ENCODE results near the gene CCL4. TPM values are rescaled to one million over a fixed set of nuclear protein-coding genes. Genes with fewer than 3 reads are reported as not detected.
"Not testable (repeated sequence)": the region's sequence is repeated elsewhere in the genome, so short reads cannot be mapped to it uniquely, and the experiment has no call there.

The CCL4 gene
- total RNA-seq, 2 donors from 2014 or later, result 0.86 to 2.3 TPM

DNA sequence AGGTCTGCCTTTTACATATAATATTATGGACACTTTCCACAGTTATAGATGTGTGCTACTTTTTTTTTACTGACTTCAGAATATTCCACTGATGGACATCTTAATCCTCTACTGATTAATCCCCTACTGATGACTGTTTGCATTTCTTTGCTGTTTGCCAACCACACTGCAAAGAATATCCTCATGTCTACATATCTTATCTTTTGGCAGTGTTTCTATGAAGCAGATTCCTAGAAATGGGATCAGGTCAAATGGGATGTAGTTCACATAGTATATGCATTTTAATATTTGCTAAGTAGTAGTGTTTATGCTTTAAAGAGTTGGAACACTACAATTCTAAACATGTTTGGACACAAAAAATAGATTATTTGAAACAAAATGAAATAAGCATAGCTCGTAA lies 16.8 kb upstream of the CCL4 start:
- ATAC-seq (no peak), DNase-seq (no peak)
- intact Hi-C loops (cut with DNase I), result no loop called here

- DNase-seq; intact Hi-C loops (cut with DNase I); ATAC-seq: not testable (repeated sequence)
Observed at GRCh38 chr17:36087471-36087870, 16.2 kb upstream of the CCL4 start.

DNA sequence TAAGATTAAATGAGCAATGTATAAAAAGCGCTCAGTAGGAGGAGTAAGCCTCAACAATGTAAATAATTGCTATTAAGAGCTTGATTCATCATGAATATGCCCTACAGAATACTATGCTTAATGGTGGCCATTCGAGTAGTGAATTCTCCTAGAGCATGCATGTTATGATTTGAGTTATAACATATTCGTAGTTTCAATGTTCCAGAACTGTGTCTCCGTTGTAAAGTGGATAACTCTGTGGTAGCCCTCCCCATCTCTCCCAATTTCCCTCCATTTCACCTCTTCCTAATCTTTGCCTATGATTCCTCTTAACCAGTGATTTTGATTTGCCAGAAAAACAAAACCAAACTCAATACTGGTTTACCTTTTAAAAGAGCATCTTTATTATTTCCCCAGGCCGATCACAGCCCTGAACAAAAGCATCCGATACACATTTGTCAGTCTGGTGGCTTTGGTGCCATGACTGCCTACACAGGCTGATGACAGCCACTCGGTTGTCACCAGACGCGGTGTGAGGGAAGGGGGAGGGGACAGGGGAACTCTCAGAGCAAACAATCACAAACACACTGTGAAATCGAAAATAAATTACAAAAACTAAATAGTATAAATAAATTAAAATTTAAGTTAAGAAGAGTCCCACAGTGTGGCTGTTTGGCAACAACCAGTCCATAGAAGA lies 15.6 kb upstream of the CCL4 start:
- DNase-seq; ATAC-seq; intact Hi-C loops (cut with DNase I): not testable (repeated sequence)

- intact Hi-C loops (cut with DNase I), result no loop called here
- peak in 1 of 2 donors; percentile 22 for ATAC-seq
- DNase-seq, result no peak
Observed at GRCh38 chr17:36088670-36089338, 14.8 kb upstream of the CCL4 start.

GRCh38 chr17:36089339-36089865 lies 14.2 kb upstream of the CCL4 start:
- no peak for ATAC-seq
- intact Hi-C loops (cut with DNase I), result no loop called here
- DNase-seq, result no peak

DNA sequence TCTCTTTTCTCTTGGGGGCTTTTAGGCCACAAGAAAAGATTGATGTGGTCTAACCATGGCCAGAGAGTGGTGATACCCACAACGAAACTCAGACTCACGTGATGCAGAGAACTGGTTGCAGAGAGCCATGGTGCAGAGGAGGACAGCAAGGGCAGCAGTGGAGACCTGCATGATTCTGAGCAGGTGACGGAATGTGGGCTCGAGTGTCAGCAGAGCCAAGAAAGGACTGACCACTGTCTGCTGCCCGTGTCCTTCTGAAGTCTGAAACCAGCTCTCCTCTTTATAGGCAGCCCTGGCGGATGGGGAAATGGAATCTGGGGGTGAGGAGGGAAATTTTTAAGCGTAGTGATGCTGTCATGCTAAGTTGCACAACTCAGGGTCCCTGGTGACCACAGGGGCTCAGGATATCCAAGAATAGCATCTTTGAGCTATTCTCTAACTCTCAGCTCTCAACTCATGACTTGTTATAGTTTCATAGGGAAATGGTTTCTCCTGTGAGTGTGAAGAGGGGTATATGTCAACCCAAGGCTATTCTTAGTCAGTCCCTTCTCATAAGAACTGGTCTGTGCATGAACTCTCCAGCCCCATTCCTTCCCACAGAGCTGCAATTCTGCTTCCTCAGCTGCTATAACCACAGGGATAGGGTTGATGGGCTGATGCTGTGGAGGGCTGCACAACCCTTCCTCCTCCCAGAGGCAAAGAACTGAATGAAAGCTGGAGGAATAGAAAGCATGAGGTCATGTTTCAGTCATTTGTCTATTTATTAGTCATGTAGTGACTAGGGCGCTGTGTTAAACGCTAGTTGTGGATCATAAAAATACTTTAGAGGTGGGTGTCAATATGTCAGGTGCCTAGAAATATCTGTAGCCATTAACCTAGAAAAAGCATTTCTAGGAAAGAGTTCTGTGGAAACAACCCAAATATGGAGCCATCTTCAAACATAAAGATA lies 13.5 kb upstream of the CCL4 start, which contains the start of gene CCL3:
TSS of gene CCL3 (minus strand) at position 256 of the 949 bp plus-strand sequence. CDS start at position 171, 85 bp downstream.
- DNase-seq, result no peak
- peak; percentile 62 to 66 for ATAC-seq
- intact Hi-C loops (cut with DNase I), result no loop called here

GRCh38 chr17:36092230-36092629 lies 11.4 kb upstream of the CCL4 start:
- ATAC-seq (no peak), DNase-seq (no peak)
- intact Hi-C loops (cut with DNase I), result no loop called here

GRCh38 chr17:36092715-36093114 lies 10.9 kb upstream of the CCL4 start:
- intact Hi-C loops (cut with DNase I); DNase-seq: not testable (repeated sequence)

DNA sequence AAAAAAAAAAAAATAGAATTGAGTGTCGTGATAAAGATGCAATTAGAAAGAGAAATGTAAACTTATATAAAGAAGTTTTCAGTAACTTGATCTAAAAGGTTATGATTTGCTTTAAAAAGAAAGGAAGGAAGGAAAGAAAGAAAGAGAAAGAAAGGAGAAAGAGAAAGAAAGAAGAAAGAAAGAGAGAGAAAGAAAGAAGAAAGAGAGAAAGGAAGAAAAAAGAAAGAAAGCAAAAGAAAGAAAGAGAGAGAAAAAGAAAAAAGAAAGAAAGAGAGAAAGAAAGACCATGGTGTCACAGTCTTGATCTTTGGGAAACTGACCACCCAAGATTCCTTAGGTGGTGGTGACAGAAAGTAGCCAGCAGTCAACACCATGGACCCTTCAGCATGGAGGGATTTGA lies 9.4 kb upstream of the CCL4 start:
- DNase-seq (no peak), ATAC-seq (no peak)
- intact Hi-C loops (cut with DNase I), result no loop called here

More at GRCh38 chr17:36092715-36093114, 10.9 kb upstream of the CCL4 start:
- not testable (repeated sequence) for ATAC-seq

DNA sequence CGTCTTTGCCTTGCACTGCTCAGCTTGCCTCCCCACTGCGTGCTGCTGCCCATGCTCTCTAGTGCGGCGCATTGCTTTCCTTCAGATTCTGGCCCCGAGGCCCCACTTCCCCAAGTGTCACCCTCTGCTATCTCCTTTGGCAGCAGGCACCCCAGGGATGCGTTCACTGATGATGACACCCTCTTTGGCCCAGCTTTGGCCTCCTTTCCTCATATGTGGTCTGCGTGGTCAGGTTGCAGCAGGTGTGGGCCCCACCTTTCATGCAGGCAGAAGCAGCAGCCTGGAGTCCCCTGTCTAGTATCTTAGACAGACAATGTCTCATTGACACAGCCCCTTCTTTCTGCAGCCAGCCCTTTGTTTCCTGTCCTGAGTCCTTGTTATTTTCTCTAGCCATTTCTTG lies 8.9 kb upstream of the CCL4 start:
- intact Hi-C loops (cut with DNase I), result no loop called here
- DNase-seq (no peak), ATAC-seq (no peak)

- intact Hi-C loops (cut with DNase I), result no loop called here
- ATAC-seq (no peak), DNase-seq (no peak)
Observed at GRCh38 chr17:36095992-36096391, 7.6 kb upstream of the CCL4 start.

DNA sequence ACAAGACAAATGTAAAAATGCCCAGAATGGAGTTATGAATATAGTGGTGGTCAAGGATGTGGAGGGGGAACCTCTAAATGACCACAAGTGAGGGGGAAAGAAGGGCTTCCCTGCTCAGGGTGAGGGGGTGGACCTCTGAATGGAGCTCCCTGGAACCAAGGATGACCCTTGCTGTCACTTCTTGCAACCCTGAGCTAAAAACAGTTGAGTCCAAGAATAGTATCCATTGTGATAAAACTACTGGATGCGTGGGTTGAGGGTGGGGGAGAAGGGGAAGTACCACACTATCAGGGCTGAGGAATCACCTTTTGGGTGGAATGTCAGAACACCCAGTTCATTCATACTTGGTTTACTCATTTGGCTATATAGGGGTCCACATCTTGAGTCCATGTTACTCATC lies 4.6 kb upstream of the CCL4 start:
- ATAC-seq; intact Hi-C loops (cut with DNase I): not testable (repeated sequence)

GRCh38 chr17:36104246-36104645 lies 619 bp downstream of the CCL4 start:
- peak in 1 of 2 donors; percentile 12 for ATAC-seq
- DNase-seq; intact Hi-C loops (cut with DNase I): not testable (repeated sequence)

More for the DNA sequence above, 4.6 kb upstream of the CCL4 start:
- not testable (repeated sequence) for DNase-seq

GRCh38 chr17:36104701-36105181 lies 1.1 kb downstream of the CCL4 start:
- intact Hi-C loops (cut with DNase I), result no loop called here
- DNase-seq, result no peak
- no peak for ATAC-seq

GRCh38 chr17:36105781-36106492 lies 2.3 kb downstream of the CCL4 start:
- intact Hi-C loops (cut with DNase I), result no loop called here
- DNase-seq, result no peak
- ATAC-seq, result no peak

DNA sequence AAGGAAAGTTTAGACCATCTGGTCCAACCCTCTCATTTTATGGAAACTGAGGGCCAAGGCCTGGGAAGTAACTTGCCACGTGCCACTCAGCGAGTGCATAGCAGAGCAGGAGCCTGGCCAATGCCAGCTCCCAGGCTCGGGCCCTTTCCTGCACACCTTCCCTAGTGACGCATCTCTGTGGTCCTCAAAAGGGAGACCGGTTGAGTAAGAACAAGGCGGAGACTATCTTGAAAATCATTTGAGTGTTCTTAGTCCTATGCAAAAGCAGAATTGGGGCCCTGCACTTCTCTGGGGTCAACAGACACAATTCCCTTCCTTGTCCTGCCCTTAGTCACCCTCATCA lies 2.8 kb downstream of the CCL4 start:
- DNase-seq (no peak), ATAC-seq (no peak)
- intact Hi-C loops (cut with DNase I), result no loop called here

- ATAC-seq (peak in 1 of 2 donors; percentile 57), DNase-seq (no peak)
- intact Hi-C loops (cut with DNase I), result no loop called here
Observed at GRCh38 chr17:36107660-36108059, 4.0 kb downstream of the CCL4 start.

GRCh38 chr17:36108265-36108664 lies 4.6 kb downstream of the CCL4 start:
- DNase-seq; intact Hi-C loops (cut with DNase I): not testable (repeated sequence)
- peak in 1 of 2 donors; percentile 31 for ATAC-seq

- ATAC-seq, result no peak
- DNase-seq, result no peak
- intact Hi-C loops (cut with DNase I), result no loop called here
Observed at GRCh38 chr17:36111068-36111490, 7.5 kb downstream of the CCL4 start.
